WTC11 (cell line): ENCODE data around the gene ADIPOR2.

Experiments used
- PREB ChIP-seq: sonication (generic); formaldehyde crosslinking; IDR thresholded peaks from 2 replicates; pipeline ENCODE4 v1.8.1; 2022; ENCODE audit warnings: mild to moderate bottlenecking, missing genetic modification reagents, moderate library complexity, borderline replicate concordance
- SP1 ChIP-seq: sonication (generic); formaldehyde crosslinking; conservative IDR thresholded peaks from 2 replicates; pipeline ENCODE4 v1.8.1; 2022; ENCODE audit warnings: missing genetic modification reagents
- TF ChIP-seq, protein P1 (sequence below): sonication (generic); formaldehyde crosslinking; IDR thresholded peaks from 2 replicates; pipeline ENCODE4 v1.8.0; 2022; ENCODE audit warnings: mild to moderate bottlenecking, missing genetic modification reagents
- TF ChIP-seq, protein P2 (sequence below): fragments of 200-600 bp; IDR thresholded peaks from 2 replicates; pipeline ENCODE4 v1.8.0; 2022; ENCODE audit warnings: antibody characterized with exemption

- TF ChIP-seq, protein P1, sequence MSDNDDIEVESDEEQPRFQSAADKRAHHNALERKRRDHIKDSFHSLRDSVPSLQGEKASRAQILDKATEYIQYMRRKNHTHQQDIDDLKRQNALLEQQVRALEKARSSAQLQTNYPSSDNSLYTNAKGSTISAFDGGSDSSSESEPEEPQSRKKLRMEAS (CRISPR knock-in tag) = no peak
- TF ChIP-seq SP1 (CRISPR knock-in tag) (no peak), PREB (no peak)
- TF ChIP-seq, protein P2, sequence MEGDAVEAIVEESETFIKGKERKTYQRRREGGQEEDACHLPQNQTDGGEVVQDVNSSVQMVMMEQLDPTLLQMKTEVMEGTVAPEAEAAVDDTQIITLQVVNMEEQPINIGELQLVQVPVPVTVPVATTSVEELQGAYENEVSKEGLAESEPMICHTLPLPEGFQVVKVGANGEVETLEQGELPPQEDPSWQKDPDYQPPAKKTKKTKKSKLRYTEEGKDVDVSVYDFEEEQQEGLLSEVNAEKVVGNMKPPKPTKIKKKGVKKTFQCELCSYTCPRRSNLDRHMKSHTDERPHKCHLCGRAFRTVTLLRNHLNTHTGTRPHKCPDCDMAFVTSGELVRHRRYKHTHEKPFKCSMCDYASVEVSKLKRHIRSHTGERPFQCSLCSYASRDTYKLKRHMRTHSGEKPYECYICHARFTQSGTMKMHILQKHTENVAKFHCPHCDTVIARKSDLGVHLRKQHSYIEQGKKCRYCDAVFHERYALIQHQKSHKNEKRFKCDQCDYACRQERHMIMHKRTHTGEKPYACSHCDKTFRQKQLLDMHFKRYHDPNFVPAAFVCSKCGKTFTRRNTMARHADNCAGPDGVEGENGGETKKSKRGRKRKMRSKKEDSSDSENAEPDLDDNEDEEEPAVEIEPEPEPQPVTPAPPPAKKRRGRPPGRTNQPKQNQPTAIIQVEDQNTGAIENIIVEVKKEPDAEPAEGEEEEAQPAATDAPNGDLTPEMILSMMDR = no peak
Measured at GRCh38 chr12:1766110-1766509, 75.2 kb downstream of the ADIPOR2 start.
